OCI-LY1 (cell line): Measurements from ENCODE around the gene HEBP2.

ENCODE experiments used
- CTCF ChIP-seq: fragments of 200-600 bp; sonication (generic), shearing (Covaris generic); IDR thresholded peaks from 2 replicates; pipeline ENCODE4 v1.5.1; 2017; ENCODE audit warnings: mild to moderate bottlenecking, antibody characterized with exemption, low read length, moderate library complexity, mixed read lengths
- EZH2 ChIP-seq: fragments of 200-600 bp; sonication (generic), shearing (Covaris generic); IDR thresholded peaks from 2 replicates; pipeline ENCODE4 v1.8.0; 2017; ENCODE audit warnings: borderline replicate concordance, mixed run types, mild to moderate bottlenecking, antibody characterized with exemption, low read length, moderate library complexity, mixed read lengths

- TF ChIP-seq CTCF, result no peak
- TF ChIP-seq EZH2, result no peak
Observed at GRCh38 chr6:138467901-138468300, 63.9 kb downstream of the HEBP2 start.
